GM21381 (cell line): Measurements from ENCODE around the gene TAS2R46.
"Not testable (repeated sequence)": the region's sequence is repeated elsewhere in the genome, so short reads cannot be mapped to it uniquely, and the experiment has no call there.

ENCODE experiments used
- ATAC-seq: cut with Tn5 transposase; IDR thresholded peaks from one replicate; pipeline ENCODE4 v1.9.1; 2021; ENCODE audit warnings: mild to moderate bottlenecking, moderate library complexity; ENCODE audit not compliant: unreplicated experiment

The TAS2R46 gene

GRCh38 chr12:11040162-11040561 lies 21.9 kb downstream of the TAS2R46 start:
- no peak for ATAC-seq

- ATAC-seq = no peak
These were observed 22.9 kb downstream of the TAS2R46 start for GRCh38 chr12:11039171-11039570.

- not testable (repeated sequence) for ATAC-seq
These were observed 28.1 kb downstream of the TAS2R46 start for GRCh38 chr12:11033959-11034358.

GRCh38 chr12:11031307-11031706 lies 30.8 kb downstream of the TAS2R46 start, which contains the start of gene TAS2R31:
TAS2R31 (minus strand) TSS chr12:11031407; CDS start chr12:11031335, 72 bp downstream.
- ATAC-seq = no peak

GRCh38 chr12:11026118-11026517 lies 36.0 kb downstream of the TAS2R46 start:
- no peak for ATAC-seq

GRCh38 chr12:11023387-11023786 lies 38.7 kb downstream of the TAS2R46 start:
- ATAC-seq = no peak

GRCh38 chr12:11022520-11022919 lies 39.6 kb downstream of the TAS2R46 start, which contains the start of gene TAS2R19:
TAS2R19 (minus strand) TSS chr12:11022620; CDS start chr12:11022571, 49 bp downstream.
- no peak for ATAC-seq

- no peak for ATAC-seq
These were observed 45.2 kb downstream of the TAS2R46 start for GRCh38 chr12:11016937-11017336.

GRCh38 chr12:11015775-11016430 lies 46.2 kb downstream of the TAS2R46 start:
- ATAC-seq = no peak

GRCh38 chr12:11014234-11014633 lies 47.9 kb downstream of the TAS2R46 start:
- no peak for ATAC-seq
